ENCODE results near the gene MXI1. TPM values are rescaled to one million over a fixed set of nuclear protein-coding genes. Genes with fewer than 3 reads are reported as not detected.

The MXI1 gene
- total RNA-seq, 1 experiment from 2014 or later: 12.1 TPM

GRCh38 chr10:110267276-110267675 is 59.9 kb downstream of the MXI1 start:
- Histone ChIP-seq H3K27me3 (ENCODE audit: control insufficient read depth, insufficient read depth, low read length) (no peaks in the 10 kb centered on the region), H3K27ac (ENCODE audit: low read length) (no peak overlapping the region), H3K36me3 (ENCODE audit: control insufficient read depth, insufficient read depth, low read length) (no peaks in the 10 kb centered on the region), H3K4me3 (ENCODE audit: low read depth in 2 of 2, low read length in 2 of 2) (no peak overlapping the region), H3K4me1 (ENCODE audit: control insufficient read depth, insufficient read depth, low read length) (no peaks in the 10 kb centered on the region), H3K9me3 (ENCODE audit: control insufficient read depth, insufficient read depth, low read depth, low read length) (no peaks in the 10 kb centered on the region)
- intact Hi-C loops (cut with micrococcal nuclease; ENCODE audit: unreplicated experiment): no loop called here
- ATAC-seq: no peak
- CTCF ChIA-PET: no interaction called here
- no TSS peak for BruUV-seq (replicated peaks)
- no peak for DNase-seq (ENCODE audit: low read depth, low spot score)
- in situ Hi-C loops (cut with HindIII; ENCODE audit: low pct_unique_long_range_greater_than_20kb, low sequenced_read_pairs): no loop called here
- POLR2A ChIA-PET: no interaction called here
- TF ChIP-seq REST (IDR thresholded peaks at IDR 0.05; ENCODE audit: insufficient read depth in 1 of 2, low read depth in 2 of 2, low read length in 1 of 2): no peak
- no peak for TF ChIP-seq CTCF (IDR thresholded peaks at IDR 0.05)
- no peak for TF ChIP-seq TCF7L2 (IDR thresholded peaks at IDR 0.05; ENCODE audit: low read depth, low read length)
- TF ChIP-seq POLR2AphosphoS5 (IDR thresholded peaks at IDR 0.05; ENCODE audit: low read depth, low read length): no peak
- TF ChIP-seq SIN3A (IDR thresholded peaks at IDR 0.05; ENCODE audit: borderline replicate concordance, insufficient read depth, low read depth, low read length): no peak

- no peak for ATAC-seq
- POLR2A ChIA-PET: no interaction called here
- intact Hi-C loops (cut with micrococcal nuclease; ENCODE audit: unreplicated experiment) (no loop called here), in situ Hi-C loops (cut with HindIII; ENCODE audit: low pct_unique_long_range_greater_than_20kb, low sequenced_read_pairs) (no loop called here)
- no peaks in the 10 kb centered on the region for H3K4me1 ChIP-seq (ENCODE audit: control insufficient read depth, insufficient read depth, low read length)
- no peak overlapping the region for H3K27ac ChIP-seq (ENCODE audit: low read length)
- TF ChIP-seq SIN3A (IDR thresholded peaks at IDR 0.05; ENCODE audit: borderline replicate concordance, insufficient read depth, low read depth, low read length) (no peak), REST (IDR thresholded peaks at IDR 0.05; ENCODE audit: insufficient read depth in 1 of 2, low read depth in 2 of 2, low read length in 1 of 2) (no peak), CTCF (IDR thresholded peaks at IDR 0.05) (no peak), POLR2AphosphoS5 (IDR thresholded peaks at IDR 0.05; ENCODE audit: low read depth, low read length) (no peak), TCF7L2 (IDR thresholded peaks at IDR 0.05; ENCODE audit: low read depth, low read length) (no peak)
- no TSS peak for BruUV-seq (replicated peaks)
- no peak for DNase-seq (ENCODE audit: low read depth, low spot score)
- H3K36me3 ChIP-seq (ENCODE audit: control insufficient read depth, insufficient read depth, low read length): no peaks in the 10 kb centered on the region
- no peaks in the 10 kb centered on the region for H3K9me3 ChIP-seq (ENCODE audit: control insufficient read depth, insufficient read depth, low read depth, low read length)
- no peak overlapping the region for H3K4me3 ChIP-seq (ENCODE audit: low read depth in 2 of 2, low read length in 2 of 2)
- no peaks in the 10 kb centered on the region for H3K27me3 ChIP-seq (ENCODE audit: control insufficient read depth, insufficient read depth, low read length)
- CTCF ChIA-PET: no interaction called here
Measured at GRCh38 chr10:110268442-110268841, 61.0 kb downstream of the MXI1 start.
